IMR-90 (cell line): ENCODE results near the gene MAPK11. TPM values are rescaled to one million over a fixed set of nuclear protein-coding genes. Genes with fewer than 3 reads are reported as not detected.

Source experiments
- ATAC-seq: fragments of 200-7000 bp; cut with Tn5 transposase; 2 replicates; pipeline ENCODE4 v1.9.1; 2020; ENCODE audit warnings: low read depth, mild to moderate bottlenecking, moderate library complexity
- BruUV-seq: library from RNA; stranded (reverse); fragments of 400-500 nt; replicated peaks from 2 replicates; lab custom pipeline; 2021; lab: Mats Ljungman, UMichigan
- CTCF ChIA-PET: fragments of 300-600 bp; formaldehyde crosslinking; extraction: SDS; loops from one replicate; lab custom pipeline; 2021; ENCODE audit warnings: antibody characterized with exemption; lab: Yijun Ruan, JAX
- POLR2A ChIA-PET: fragments of 300-600 bp; sonication (Branson Sonifier 250); formaldehyde crosslinking; loops from one replicate; lab custom pipeline; 2022; ENCODE audit warnings: antibody characterized with exemption; ENCODE audit not compliant: unreplicated experiment; lab: Charles Lee
- DNase-seq: peaks from one replicate; pipeline ENCODE4 v3.0.0; 2013
- H2AFZ ChIP-seq: replicated peaks from 2 replicates; pipeline ENCODE3; 2013; ENCODE audit warnings: low read length, mild to moderate bottlenecking; ENCODE audit not compliant: poor library complexity
- H2AK5ac ChIP-seq: 2 replicates; pipeline ENCODE4 v1.6.1; 2013; ENCODE audit warnings: low read depth, low read length, inconsistent platforms
- H2AK9ac ChIP-seq: replicated peaks from 2 replicates; pipeline ENCODE3; 2013; ENCODE audit warnings: mild to moderate bottlenecking, low read depth, low read length, moderate library complexity; ENCODE audit not compliant: poor library complexity
- H2BK120ac ChIP-seq: 2 replicates; pipeline ENCODE4 v1.6.1; 2013; ENCODE audit warnings: low read depth, low read length, inconsistent platforms
- H2BK15ac ChIP-seq: 3 replicates; pipeline ENCODE4 v1.6.1; 2013; ENCODE audit warnings: low read depth, low read length, inconsistent platforms
- H2BK20ac ChIP-seq: 2 replicates; pipeline ENCODE4 v1.6.1; 2013; ENCODE audit warnings: low read depth, mild to moderate bottlenecking, inconsistent platforms, low read length, moderate library complexity
- H2BK5ac ChIP-seq: 2 replicates; pipeline ENCODE4 v1.6.1; 2013; ENCODE audit warnings: mild to moderate bottlenecking, low read depth, low read length, inconsistent platforms; ENCODE audit not compliant: poor library complexity, severe bottlenecking
- H3K14ac ChIP-seq: replicated peaks from 2 replicates; pipeline ENCODE4 v1.6.1; 2013; ENCODE audit warnings: low read depth, low read length, inconsistent platforms
- H3K18ac ChIP-seq: 2 replicates; pipeline ENCODE4 v1.6.1; 2013; ENCODE audit warnings: low read depth, low read length, control low read depth
- H3K23ac ChIP-seq: 2 replicates; pipeline ENCODE4 v1.6.1; 2013; ENCODE audit warnings: low read depth, low read length, inconsistent platforms
- H3K27ac ChIP-seq: 2 replicates; pipeline ENCODE4 v1.5.1; 2013; ENCODE audit warnings: mild to moderate bottlenecking, control low read depth, low read length; ENCODE audit not compliant: insufficient read depth
- H3K27me3 ChIP-seq: 2 replicates; pipeline ENCODE4 v1.6.1; 2013; ENCODE audit warnings: low read length; ENCODE audit not compliant: control insufficient read depth, insufficient read depth
- H3K36me3 ChIP-seq: 2 replicates; pipeline ENCODE4 v1.6.1; 2013; ENCODE audit warnings: low read length, mixed read lengths; ENCODE audit not compliant: control insufficient read depth, insufficient read depth
- H3K4ac ChIP-seq: 2 replicates; pipeline ENCODE4 v1.6.1; 2013; ENCODE audit warnings: low read depth, low read length, inconsistent platforms
- H3K4me1 ChIP-seq: 2 replicates; pipeline ENCODE4 v1.6.1; 2013; ENCODE audit warnings: low read length, mixed read lengths; ENCODE audit not compliant: control insufficient read depth, insufficient read depth
- H3K4me2 ChIP-seq: 2 replicates; pipeline ENCODE4 v1.6.1; 2013; ENCODE audit warnings: low read depth, mild to moderate bottlenecking, control low read depth, low read length, moderate library complexity
- H3K4me3 ChIP-seq: 2 replicates; pipeline ENCODE4 v1.5.1; 2013; ENCODE audit warnings: low read depth, mild to moderate bottlenecking, control low read depth, low read length, moderate library complexity; ENCODE audit not compliant: insufficient read depth
- H3K56ac ChIP-seq: 2 replicates; pipeline ENCODE4 v1.6.1; 2013; ENCODE audit warnings: low read length, inconsistent platforms; ENCODE audit not compliant: insufficient read depth; ENCODE audit errors: extremely low read depth
- H3K79me1 ChIP-seq, 2 experiments: 2 replicates each; pipeline ENCODE4 v1.6.1; 2013; ENCODE audit warnings: low read length in 2 of 2, inconsistent platforms in 1 of 2, low read depth in 1 of 2
- H3K9ac ChIP-seq: 2 replicates; pipeline ENCODE4 v1.6.1; 2013; ENCODE audit warnings: low read depth, low read length, control low read depth
- H3K9me1 ChIP-seq: 2 replicates; pipeline ENCODE4 v1.6.1; 2013; ENCODE audit warnings: low read length, inconsistent platforms; ENCODE audit not compliant: insufficient read depth
- H3K9me3 ChIP-seq: 2 replicates; pipeline ENCODE4 v1.6.1; 2013; ENCODE audit warnings: low read length; ENCODE audit not compliant: control insufficient read depth, insufficient read depth
- H4K20me1 ChIP-seq: 2 replicates; pipeline ENCODE4 v1.6.1; 2013; ENCODE audit warnings: low read length, inconsistent platforms; ENCODE audit not compliant: insufficient read depth
- H4K5ac ChIP-seq: 2 replicates; pipeline ENCODE4 v1.6.1; 2013; ENCODE audit warnings: mild to moderate bottlenecking, low read depth, low read length, control low read depth
- H4K8ac ChIP-seq, 2 experiments: 2 replicates each; pipeline ENCODE4 v1.6.1; 2013; ENCODE audit warnings: low read depth in 2 of 2, low read length in 2 of 2, control low read depth in 1 of 2, inconsistent platforms in 1 of 2
- H4K91ac ChIP-seq: 2 replicates; pipeline ENCODE4 v1.6.1; 2013; ENCODE audit warnings: low read depth, low read length, inconsistent platforms; ENCODE audit not compliant: insufficient read depth
- BHLHE40 ChIP-seq: fragments of 150-350 bp; IDR thresholded peaks from 2 replicates; pipeline ENCODE4 v1.6.1; 2016; ENCODE audit warnings: mild to moderate bottlenecking, low read depth, low read length
- CEBPB ChIP-seq: IDR thresholded peaks from 2 replicates; pipeline ENCODE4 v1.6.1; 2012; ENCODE audit warnings: low read depth, low read length, improper control_type of control experiment
- FOS ChIP-seq: fragments of 150-350 bp; IDR thresholded peaks from 2 replicates; pipeline ENCODE4 v1.6.1; 2016; ENCODE audit warnings: low read depth, low read length
- MAFK ChIP-seq: IDR thresholded peaks from 2 replicates; pipeline ENCODE4 v1.6.1; 2012; ENCODE audit warnings: low read depth, low read length, improper control_type of control experiment
- MAZ ChIP-seq: IDR thresholded peaks from 2 replicates; pipeline ENCODE4 v1.6.1; 2012; ENCODE audit warnings: low read depth, mild to moderate bottlenecking, low read length, improper control_type of control experiment, moderate library complexity, borderline replicate concordance
- MXI1 ChIP-seq: IDR thresholded peaks from 2 replicates; pipeline ENCODE4 v1.6.1; 2012; ENCODE audit warnings: low read depth, mild to moderate bottlenecking, low read length, moderate library complexity, borderline replicate concordance
- NFE2L2 ChIP-seq: fragments of 150-350 bp; IDR thresholded peaks from 2 replicates; pipeline ENCODE4 v1.6.1; 2016; ENCODE audit warnings: low read depth, mild to moderate bottlenecking, low read length
- POLR2A ChIP-seq: IDR thresholded peaks from 2 replicates; pipeline ENCODE4 v1.6.1; 2012; ENCODE audit warnings: mild to moderate bottlenecking, low read depth, low read length
- RAD21 ChIP-seq: IDR thresholded peaks from 2 replicates; pipeline ENCODE4 v1.6.1; 2012; ENCODE audit warnings: low read length, improper control_type of control experiment
- RCOR1 ChIP-seq: IDR thresholded peaks from 2 replicates; pipeline ENCODE4 v1.6.1; 2012; ENCODE audit warnings: mild to moderate bottlenecking, low read length, improper control_type of control experiment; ENCODE audit not compliant: insufficient replicate concordance
- RFX5 ChIP-seq: IDR thresholded peaks from 2 replicates; pipeline ENCODE4 v1.8.0; 2012; ENCODE audit warnings: low read depth, mild to moderate bottlenecking, low read length, moderate library complexity
- SMC3 ChIP-seq: fragments of 150-350 bp; IDR thresholded peaks from 2 replicates; pipeline ENCODE4 v1.6.1; 2016; ENCODE audit warnings: low read depth, mild to moderate bottlenecking, antibody characterized with exemption, low read length, moderate library complexity
- WGBS, 2 experiments: methylation state at CpG; one replicate each; pipeline versions ENCODE4 v1.1.5 to v1.1.7; 2013; ENCODE audit warnings: missing lambda C conversion rate in 2 of 2; ENCODE audit not compliant: insufficient read length in 1 of 2; ENCODE audit errors: extremely low coverage in 2 of 2; 5-methylcytosine and 5-hydroxymethylcytosine counted together
- dilution Hi-C: fragments of 300-500 bp; cut with HindIII; formaldehyde crosslinking; loops from one replicate; pipeline ENCODE4 v1.14.3; 2018; ENCODE audit warnings: low sequenced_read_pairs; ENCODE audit not compliant: unreplicated experiment
- in situ Hi-C: fragments of 300-500 bp; cut with MboI; formaldehyde crosslinking; loops from 3 replicates; pipeline ENCODE4 v1.14.3; 2019; ENCODE audit warnings: low sequenced_read_pairs, inconsistent platforms, mixed read lengths
- intact Hi-C: fragments of 100-400 bp; cut with micrococcal nuclease; formaldehyde crosslinking; loops from 2 replicates; pipeline ENCODE4 v1.10.0; 2022
- polyA plus RNA-seq, 3 experiments: library from polyadenylated mRNA; depleted of rRNA; stranded (reverse); fragments of >200 nt; gene quantifications; 2 replicates each; pipeline ENCODE4 v1.2.3, GENCODE V29; 2012; ENCODE audit warnings: low replicate concordance in 1 of 3
- total RNA-seq: library from RNA; depleted of rRNA; stranded (reverse); fragments of >200 nt; gene quantifications from 2 replicates; pipeline ENCODE4 v1.2.3, GENCODE V29; 2012
- TF ChIP-seq, protein P1 (sequence below): conservative IDR thresholded peaks from 2 replicates; pipeline ENCODE4 v1.5.1; 2012; ENCODE audit warnings: mild to moderate bottlenecking, low read depth, low read length, improper control_type of control experiment
- TF ChIP-seq, protein P2 (sequence below): fragments of 150-350 bp; IDR thresholded peaks from 2 replicates; pipeline ENCODE4 v1.6.1; 2016; ENCODE audit warnings: low read depth, mild to moderate bottlenecking, low read length, moderate library complexity, borderline replicate concordance
- TF ChIP-seq, protein P3 (sequence below): fragments of 150-350 bp; IDR thresholded peaks from 2 replicates; pipeline ENCODE4 v1.6.1; 2017; ENCODE audit warnings: mild to moderate bottlenecking, antibody characterized with exemption, low read length, low read depth

The MAPK11 gene
- total and polyA plus RNA-seq, 2 of the 4 experiments (the other 2 are of a cell fraction), result 8.1 to 14.4 TPM

DNA sequence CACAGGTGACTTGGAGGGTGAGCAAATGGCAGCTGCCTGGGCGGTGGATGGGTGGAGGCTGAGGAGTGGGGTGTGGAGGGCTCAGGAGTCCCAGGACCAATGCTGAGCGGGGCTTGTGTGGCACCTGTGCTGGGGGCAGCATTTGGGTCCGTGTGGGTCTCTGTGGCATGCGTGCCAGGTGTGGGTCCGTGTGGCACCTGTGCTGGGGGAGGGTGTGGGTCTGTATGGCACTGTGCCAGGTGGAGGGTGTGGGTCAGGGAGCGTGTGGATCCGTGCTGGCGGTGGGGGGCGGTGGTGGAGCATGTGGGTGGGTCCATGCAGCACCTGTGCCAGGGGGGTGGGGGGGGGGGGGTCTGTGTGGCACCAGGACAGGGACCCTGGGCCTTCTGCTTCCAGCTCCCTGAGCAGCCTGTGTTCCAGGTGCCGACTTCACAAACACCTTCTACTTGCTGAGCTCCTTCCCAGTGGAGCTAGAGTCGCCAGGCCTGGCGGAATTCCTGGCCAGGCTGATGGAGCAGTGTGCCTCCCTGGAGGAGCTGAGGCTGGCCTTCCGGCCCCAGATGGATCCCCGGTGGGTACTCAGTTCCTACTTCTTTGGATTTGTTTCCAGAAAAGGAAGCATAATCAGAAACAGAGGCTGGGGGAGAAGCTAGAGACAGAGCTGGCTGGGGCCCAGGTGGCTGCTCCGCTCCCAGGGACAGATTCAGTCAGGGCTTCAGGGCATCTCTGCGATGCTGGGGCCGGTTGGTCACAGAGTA lies 54.7 kb downstream of the MAPK11 start:
- no TSS peak for BruUV-seq
- CTCF ChIA-PET, result no interaction called here
- in situ Hi-C loops, result loop anchor here (25.0 kb wide), 1 partner anchor 403 kb away; no protein-coding TSS in a partner anchor

More for the DNA sequence above, 54.7 kb downstream of the MAPK11 start:
- no peak overlapping the region for H4K91ac ChIP-seq
- no peak overlapping the region for H2BK20ac ChIP-seq
- ATAC-seq, result no peak
- H4K20me1 ChIP-seq, result peaks cover 65% of the 10 kb centered on the region
- TF ChIP-seq MAFK, result no peak
- TF ChIP-seq POLR2A, result no peak
- no peak for TF ChIP-seq RAD21
- TF ChIP-seq CEBPB, result no peak
- no peak for TF ChIP-seq BHLHE40
- no peak for TF ChIP-seq RFX5
- TF ChIP-seq SMC3, result no peak
- TF ChIP-seq FOS, result no peak
- TF ChIP-seq, protein P1, sequence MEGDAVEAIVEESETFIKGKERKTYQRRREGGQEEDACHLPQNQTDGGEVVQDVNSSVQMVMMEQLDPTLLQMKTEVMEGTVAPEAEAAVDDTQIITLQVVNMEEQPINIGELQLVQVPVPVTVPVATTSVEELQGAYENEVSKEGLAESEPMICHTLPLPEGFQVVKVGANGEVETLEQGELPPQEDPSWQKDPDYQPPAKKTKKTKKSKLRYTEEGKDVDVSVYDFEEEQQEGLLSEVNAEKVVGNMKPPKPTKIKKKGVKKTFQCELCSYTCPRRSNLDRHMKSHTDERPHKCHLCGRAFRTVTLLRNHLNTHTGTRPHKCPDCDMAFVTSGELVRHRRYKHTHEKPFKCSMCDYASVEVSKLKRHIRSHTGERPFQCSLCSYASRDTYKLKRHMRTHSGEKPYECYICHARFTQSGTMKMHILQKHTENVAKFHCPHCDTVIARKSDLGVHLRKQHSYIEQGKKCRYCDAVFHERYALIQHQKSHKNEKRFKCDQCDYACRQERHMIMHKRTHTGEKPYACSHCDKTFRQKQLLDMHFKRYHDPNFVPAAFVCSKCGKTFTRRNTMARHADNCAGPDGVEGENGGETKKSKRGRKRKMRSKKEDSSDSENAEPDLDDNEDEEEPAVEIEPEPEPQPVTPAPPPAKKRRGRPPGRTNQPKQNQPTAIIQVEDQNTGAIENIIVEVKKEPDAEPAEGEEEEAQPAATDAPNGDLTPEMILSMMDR, result no peak
- no peak for TF ChIP-seq NFE2L2
- TF ChIP-seq RCOR1, result no peak
- no peak for TF ChIP-seq MXI1
- TF ChIP-seq, protein P2, sequence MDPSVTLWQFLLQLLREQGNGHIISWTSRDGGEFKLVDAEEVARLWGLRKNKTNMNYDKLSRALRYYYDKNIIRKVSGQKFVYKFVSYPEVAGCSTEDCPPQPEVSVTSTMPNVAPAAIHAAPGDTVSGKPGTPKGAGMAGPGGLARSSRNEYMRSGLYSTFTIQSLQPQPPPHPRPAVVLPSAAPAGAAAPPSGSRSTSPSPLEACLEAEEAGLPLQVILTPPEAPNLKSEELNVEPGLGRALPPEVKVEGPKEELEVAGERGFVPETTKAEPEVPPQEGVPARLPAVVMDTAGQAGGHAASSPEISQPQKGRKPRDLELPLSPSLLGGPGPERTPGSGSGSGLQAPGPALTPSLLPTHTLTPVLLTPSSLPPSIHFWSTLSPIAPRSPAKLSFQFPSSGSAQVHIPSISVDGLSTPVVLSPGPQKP, result no peak
- no peak for TF ChIP-seq MAZ
- TF ChIP-seq, protein P3, sequence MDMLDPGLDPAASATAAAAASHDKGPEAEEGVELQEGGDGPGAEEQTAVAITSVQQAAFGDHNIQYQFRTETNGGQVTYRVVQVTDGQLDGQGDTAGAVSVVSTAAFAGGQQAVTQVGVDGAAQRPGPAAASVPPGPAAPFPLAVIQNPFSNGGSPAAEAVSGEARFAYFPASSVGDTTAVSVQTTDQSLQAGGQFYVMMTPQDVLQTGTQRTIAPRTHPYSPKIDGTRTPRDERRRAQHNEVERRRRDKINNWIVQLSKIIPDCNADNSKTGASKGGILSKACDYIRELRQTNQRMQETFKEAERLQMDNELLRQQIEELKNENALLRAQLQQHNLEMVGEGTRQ, result no peak
- H3K4me2 ChIP-seq, result no peak overlapping the region
- H3K36me3 ChIP-seq, result peaks cover 69% of the 10 kb centered on the region
- no peak overlapping the region for H3K14ac ChIP-seq
- H4K8ac ChIP-seq, result no peak overlapping the region
- no peaks in the 10 kb centered on the region for H3K4me1 ChIP-seq
- dilution Hi-C loops, result no loop called here
- intact Hi-C loops, result no loop called here
- no peak overlapping the region for H2BK120ac ChIP-seq
- no peak overlapping the region for H3K27ac ChIP-seq
- WGBS, 2 experiments, result 96% methylated on average over 5 of the region's 17 CpGs; no CpG with 5 or more reads in 1 of the 2 experiments
- no peak overlapping the region for H2BK5ac ChIP-seq
- no peak overlapping the region for H3K23ac ChIP-seq
- no peak overlapping the region for H3K4me3 ChIP-seq
- no peak overlapping the region for H3K9ac ChIP-seq
- H3K18ac ChIP-seq, result no peak overlapping the region
- H3K9me1 ChIP-seq, result peaks cover 3% of the 10 kb centered on the region; the same call in 1 of the 2 replicates
- H3K79me1 ChIP-seq, result peaks cover 24 to 48% of the 10 kb centered on the region in 2 experiments
- no peak overlapping the region for H2AFZ ChIP-seq
- H2AK9ac ChIP-seq, result no peak overlapping the region
- H3K56ac ChIP-seq, result no peak overlapping the region
- H2AK5ac ChIP-seq, result no peak overlapping the region
- no peaks in the 10 kb centered on the region for H3K9me3 ChIP-seq
- DNase-seq, result no peak
- no peaks in the 10 kb centered on the region for H3K27me3 ChIP-seq
- POLR2A ChIA-PET, result no interaction called here
- H3K4ac ChIP-seq, result no peak overlapping the region
- H4K5ac ChIP-seq, result no peak overlapping the region
- no peak overlapping the region for H2BK15ac ChIP-seq
